HG02885 (cell line): Measurements from ENCODE around the gene ZMYND10.

Experiments
- ATAC-seq: cut with Tn5 transposase; IDR thresholded peaks from one replicate; pipeline ENCODE4 v1.9.1; 2021; ENCODE audit warnings: mild to moderate bottlenecking; ENCODE audit not compliant: unreplicated experiment, poor library complexity

Gene ZMYND10

GRCh38 chr3:50327943-50328691, 17.4 kb downstream of the ZMYND10 start, which contains the start of gene TUSC2:
Gene TUSC2, minus strand, starts transcription at chr3:50328223. Its CDS starts 124 bp downstream, at chr3:50328099.
- ATAC-seq: peak; percentile 91

- no peak for ATAC-seq
Measured at GRCh38 chr3:50327129-50327528, 18.4 kb downstream of the ZMYND10 start.

- no peak for ATAC-seq
Measured at GRCh38 chr3:50326182-50326541, 19.4 kb downstream of the ZMYND10 start.

- no peak for ATAC-seq
Measured at GRCh38 chr3:50325497-50326181, 19.9 kb downstream of the ZMYND10 start.

GRCh38 chr3:50325113-50325480, 20.4 kb downstream of the ZMYND10 start:
- no peak for ATAC-seq

GRCh38 chr3:50324351-50325112, 21.0 kb downstream of the ZMYND10 start:
- ATAC-seq: no peak

- ATAC-seq: no peak
Measured at GRCh38 chr3:50323614-50324199, 21.8 kb downstream of the ZMYND10 start.

- no peak for ATAC-seq
Measured at GRCh38 chr3:50323092-50323600, 22.4 kb downstream of the ZMYND10 start.

- no peak for ATAC-seq
Measured at GRCh38 chr3:50322386-50323091, 23.0 kb downstream of the ZMYND10 start, which contains the start of gene HYAL2. Gene HYAL2, minus strand, starts transcription at chr3:50322745. Its CDS starts 2,256 bp downstream, at chr3:50320489.

GRCh38 chr3:50322115-50322385, 23.5 kb downstream of the ZMYND10 start:
- ATAC-seq: no peak

- peak; percentile 83 for ATAC-seq
Measured at GRCh38 chr3:50321336-50322114, 24.0 kb downstream of the ZMYND10 start.

GRCh38 chr3:50320853-50321335, 24.6 kb downstream of the ZMYND10 start:
- peak; percentile 56 for ATAC-seq

GRCh38 chr3:50319894-50320625, 25.5 kb downstream of the ZMYND10 start:
- no peak for ATAC-seq

GRCh38 chr3:50319181-50319893, 26.2 kb downstream of the ZMYND10 start:
- no peak for ATAC-seq

- no peak for ATAC-seq
Measured at GRCh38 chr3:50318615-50319014, 26.9 kb downstream of the ZMYND10 start.

GRCh38 chr3:50318163-50318562, 27.4 kb downstream of the ZMYND10 start:
- ATAC-seq: no peak

GRCh38 chr3:50317300-50317699, 28.2 kb downstream of the ZMYND10 start:
- no peak for ATAC-seq
